OCI-LY7 (cell line): ENCODE results near the gene NDUFA1. TPM values are rescaled to one million over a fixed set of nuclear protein-coding genes. Genes with fewer than 3 reads are reported as not detected.
"Not testable (repeated sequence)": the region's sequence is repeated elsewhere in the genome, so short reads cannot be mapped to it uniquely, and the experiment has no call there.

Experiments
- BruUV-seq: library from RNA; stranded (reverse); fragments of 400-500 nt; replicated peaks from 2 replicates; lab custom pipeline; 2021; lab: Mats Ljungman, UMichigan
- CTCF ChIA-PET: fragments of 300-600 bp; sonication (Branson Sonifier 250); formaldehyde crosslinking; loops from one replicate; lab custom pipeline; 2022; ENCODE audit warnings: antibody characterized with exemption; ENCODE audit not compliant: unreplicated experiment; lab: Charles Lee
- POLR2A ChIA-PET: fragments of 300-600 bp; sonication (Branson Sonifier 250); formaldehyde crosslinking; loops from one replicate; lab custom pipeline; 2022; ENCODE audit warnings: antibody characterized with exemption; lab: Charles Lee
- DNase-seq: peaks from one replicate; pipeline ENCODE4 v3.0.0-alpha.2; 2015; ENCODE audit warnings: low spot score
- H2AFZ ChIP-seq: fragments of 200-600 bp; sonication (generic), shearing (Covaris generic); 2 replicates; pipeline ENCODE4 v1.6.1; 2014; ENCODE audit warnings: mild to moderate bottlenecking, antibody characterized with exemption, low read length, moderate library complexity
- H3K27ac ChIP-seq: fragments of 200-600 bp; sonication (generic); 2 replicates; pipeline ENCODE4 v1.5.1; 2014; ENCODE audit warnings: mixed run types, low read depth, mild to moderate bottlenecking, moderate library complexity, low read length, inconsistent platforms; ENCODE audit not compliant: poor library complexity, severe bottlenecking
- H3K36me3 ChIP-seq: fragments of 200-600 bp; sonication (generic); 2 replicates; pipeline ENCODE4 v1.6.1; 2014; ENCODE audit warnings: mild to moderate bottlenecking, antibody characterized with exemption, low read length, moderate library complexity, mixed read lengths; ENCODE audit not compliant: insufficient read depth
- H3K4me1 ChIP-seq: fragments of 200-600 bp; sonication (generic); 2 replicates; pipeline ENCODE4 v1.5.1; 2014; ENCODE audit warnings: mild to moderate bottlenecking, low read length; ENCODE audit not compliant: insufficient read depth, poor library complexity, severe bottlenecking
- H3K4me2 ChIP-seq: fragments of 200-600 bp; sonication (generic); 2 replicates; pipeline ENCODE4 v1.6.1; 2014; ENCODE audit warnings: mild to moderate bottlenecking, low read length
- H3K4me3 ChIP-seq: fragments of 200-600 bp; sonication (generic); 2 replicates; pipeline ENCODE4 v1.5.1; 2014; ENCODE audit warnings: mild to moderate bottlenecking, low read depth, low read length; ENCODE audit not compliant: poor library complexity, severe bottlenecking
- H3K79me2 ChIP-seq: fragments of 200-600 bp; sonication (generic); 2 replicates; pipeline ENCODE4 v1.6.1; 2016; ENCODE audit warnings: low read depth, mild to moderate bottlenecking, low read length, moderate library complexity, mixed read lengths; ENCODE audit not compliant: insufficient read depth
- H3K9me2 ChIP-seq: fragments of 200-600 bp; sonication (generic); 2 replicates; pipeline ENCODE4 v1.6.1; 2016; ENCODE audit warnings: mild to moderate bottlenecking, low read length, mixed read lengths; ENCODE audit not compliant: insufficient read depth
- H3K9me3 ChIP-seq: fragments of 200-600 bp; sonication (generic); 2 replicates; pipeline ENCODE4 v1.6.1; 2014; ENCODE audit warnings: mild to moderate bottlenecking, mixed run types, low read length, mixed read lengths
- H4K20me1 ChIP-seq: fragments of 200-600 bp; sonication (generic); 2 replicates; pipeline ENCODE4 v1.6.1; 2014; ENCODE audit warnings: mild to moderate bottlenecking, antibody characterized with exemption, low read length, moderate library complexity, mixed read lengths; ENCODE audit not compliant: insufficient read depth
- EZH2phosphoT487 ChIP-seq: fragments of 200-600 bp; sonication (generic); IDR thresholded peaks from 2 replicates; pipeline ENCODE4 v1.6.1; 2018; ENCODE audit warnings: low read depth, borderline replicate concordance, mild to moderate bottlenecking, mixed run types, antibody characterized with exemption, low read length, moderate library complexity, mixed read lengths
- intact Hi-C: fragments of 100-400 bp; cut with micrococcal nuclease; formaldehyde crosslinking; loops from one replicate; pipeline ENCODE4 v1.10.0; 2022; ENCODE audit not compliant: unreplicated experiment
- total RNA-seq, 2 experiments: library from RNA; depleted of rRNA in 1 of 2; stranded (reverse); fragments of >200 nt in 1 of 2; shearing (Covaris generic) in 1 of 2; gene quantifications; 2 replicates each; pipeline ENCODE4 v1.2.3, GENCODE V29; 2014 to 2022
- TF ChIP-seq, protein P1 (sequence below): fragments of 200-600 bp; sonication (generic); conservative IDR thresholded peaks from 2 replicates; pipeline ENCODE4 v1.5.1; 2014; ENCODE audit warnings: mild to moderate bottlenecking, antibody characterized with exemption, low read length, moderate library complexity, mixed read lengths

The NDUFA1 gene
- total RNA-seq, 2 experiments from 2014 or later, result 61.3 to 86.3 TPM

- TF ChIP-seq, protein P1, sequence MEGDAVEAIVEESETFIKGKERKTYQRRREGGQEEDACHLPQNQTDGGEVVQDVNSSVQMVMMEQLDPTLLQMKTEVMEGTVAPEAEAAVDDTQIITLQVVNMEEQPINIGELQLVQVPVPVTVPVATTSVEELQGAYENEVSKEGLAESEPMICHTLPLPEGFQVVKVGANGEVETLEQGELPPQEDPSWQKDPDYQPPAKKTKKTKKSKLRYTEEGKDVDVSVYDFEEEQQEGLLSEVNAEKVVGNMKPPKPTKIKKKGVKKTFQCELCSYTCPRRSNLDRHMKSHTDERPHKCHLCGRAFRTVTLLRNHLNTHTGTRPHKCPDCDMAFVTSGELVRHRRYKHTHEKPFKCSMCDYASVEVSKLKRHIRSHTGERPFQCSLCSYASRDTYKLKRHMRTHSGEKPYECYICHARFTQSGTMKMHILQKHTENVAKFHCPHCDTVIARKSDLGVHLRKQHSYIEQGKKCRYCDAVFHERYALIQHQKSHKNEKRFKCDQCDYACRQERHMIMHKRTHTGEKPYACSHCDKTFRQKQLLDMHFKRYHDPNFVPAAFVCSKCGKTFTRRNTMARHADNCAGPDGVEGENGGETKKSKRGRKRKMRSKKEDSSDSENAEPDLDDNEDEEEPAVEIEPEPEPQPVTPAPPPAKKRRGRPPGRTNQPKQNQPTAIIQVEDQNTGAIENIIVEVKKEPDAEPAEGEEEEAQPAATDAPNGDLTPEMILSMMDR, result no peak
- TF ChIP-seq EZH2phosphoT487, result no peak
- H3K9me3 ChIP-seq, result no peaks in the 10 kb centered on the region
- POLR2A ChIA-PET, result no interaction called here
- H3K27ac ChIP-seq, result no peak overlapping the region
- CTCF ChIA-PET, result no interaction called here
- no TSS peak for BruUV-seq
- no peaks in the 10 kb centered on the region for H4K20me1 ChIP-seq
- peak; percentile 13 for DNase-seq
- no peaks in the 10 kb centered on the region for H3K36me3 ChIP-seq
- no peak overlapping the region for H2AFZ ChIP-seq
- peaks cover under 1% of the 10 kb centered on the region for H3K4me1 ChIP-seq
- no peak overlapping the region for H3K4me2 ChIP-seq
- H3K9me2 ChIP-seq, result no peaks in the 10 kb centered on the region
- H3K4me3 ChIP-seq, result no peak overlapping the region
- H3K79me2 ChIP-seq, result no peaks in the 10 kb centered on the region
- intact Hi-C loops, result no loop called here
Measured at GRCh38 chrX:119885554-119886428, 14.2 kb downstream of the NDUFA1 start.

DNA sequence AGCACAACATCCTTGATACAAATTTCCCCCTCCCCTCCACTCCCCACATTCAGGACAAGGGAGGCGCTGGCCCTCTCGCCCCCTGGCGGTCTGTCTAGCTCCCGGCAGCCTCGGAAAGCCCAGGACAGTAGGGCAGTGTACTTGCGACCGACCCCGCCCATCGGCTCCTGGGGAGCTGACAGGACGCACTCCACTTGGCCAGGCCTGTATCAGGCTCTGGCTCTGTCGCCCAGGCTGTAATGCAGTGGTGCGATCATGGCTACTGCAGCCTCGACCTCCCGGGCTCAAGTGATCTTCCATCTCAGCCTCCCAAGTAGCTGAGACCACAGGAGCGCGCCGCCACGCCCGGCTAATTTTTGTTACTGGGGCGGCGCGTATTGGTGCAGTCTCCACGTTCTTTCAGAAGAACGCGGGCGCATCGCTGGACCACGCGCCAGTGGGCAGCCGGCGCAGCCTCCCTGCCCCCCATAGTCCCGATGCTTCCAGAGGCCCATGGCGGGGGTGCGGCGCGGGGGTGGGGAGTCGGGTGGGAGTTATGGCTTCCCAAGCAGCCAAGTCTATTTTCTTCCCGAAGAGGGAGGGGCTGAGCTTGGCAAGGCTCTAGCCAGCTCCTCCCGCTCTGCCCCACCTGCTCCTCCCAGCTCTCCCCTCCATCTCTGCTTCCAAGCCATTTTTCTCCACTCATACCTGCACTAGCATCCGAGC is 16.2 kb downstream of the NDUFA1 start:
- TF ChIP-seq EZH2phosphoT487, result no peak
- TF ChIP-seq, protein P1, result peak; percentile 64
- intact Hi-C loops, result no loop called here
- CTCF ChIA-PET, result no interaction called here

GRCh38 chrX:119890626-119891025 is 19.0 kb downstream of the NDUFA1 start:
- H2AFZ ChIP-seq, DNase-seq, POLR2A ChIA-PET, H3K4me3 ChIP-seq, H4K20me1 ChIP-seq, H3K9me2 ChIP-seq, H3K4me1 ChIP-seq, H3K79me2 ChIP-seq, H3K27ac ChIP-seq, H3K36me3 ChIP-seq, CTCF ChIA-PET, intact Hi-C loops, H3K4me2 ChIP-seq, BruUV-seq, H3K9me3 ChIP-seq: not testable (repeated sequence)

More for the DNA sequence above, 16.2 kb downstream of the NDUFA1 start:
- no peak overlapping the region for H3K27ac ChIP-seq
- no peak overlapping the region for H3K4me3 ChIP-seq
- H3K4me1 ChIP-seq, result no peaks in the 10 kb centered on the region
- no peak overlapping the region for H2AFZ ChIP-seq
- no peaks in the 10 kb centered on the region for H3K9me2 ChIP-seq
- no TSS peak for BruUV-seq
- POLR2A ChIA-PET, result no interaction called here
- H3K79me2 ChIP-seq, result no peaks in the 10 kb centered on the region
- H4K20me1 ChIP-seq, result no peaks in the 10 kb centered on the region
- peak; percentile 60 for DNase-seq
- no peaks in the 10 kb centered on the region for H3K9me3 ChIP-seq
- no peaks in the 10 kb centered on the region for H3K36me3 ChIP-seq
- no peak overlapping the region; the same call in 1 of the 2 replicates for H3K4me2 ChIP-seq

GRCh38 chrX:119891961-119892692 is 20.5 kb downstream of the NDUFA1 start:
- H3K4me3 ChIP-seq, H3K9me2 ChIP-seq, H3K27ac ChIP-seq, H4K20me1 ChIP-seq, H3K4me1 ChIP-seq, H3K9me3 ChIP-seq, H3K79me2 ChIP-seq, BruUV-seq, H3K36me3 ChIP-seq, DNase-seq, CTCF ChIA-PET, H3K4me2 ChIP-seq, intact Hi-C loops, H2AFZ ChIP-seq: not testable (repeated sequence)
- POLR2A ChIA-PET, result interaction anchor here (0.6 to 1.5 kb wide), 2 partner anchors 22 to 1079 kb away, joined by 3 read pairs; no protein-coding TSS in a partner anchor
